ENCODE data around the gene ABAT.
"Not testable (repeated sequence)": the region's sequence is repeated elsewhere in the genome, so short reads cannot be mapped to it uniquely, and the experiment has no call there.

ABAT gene

DNA sequence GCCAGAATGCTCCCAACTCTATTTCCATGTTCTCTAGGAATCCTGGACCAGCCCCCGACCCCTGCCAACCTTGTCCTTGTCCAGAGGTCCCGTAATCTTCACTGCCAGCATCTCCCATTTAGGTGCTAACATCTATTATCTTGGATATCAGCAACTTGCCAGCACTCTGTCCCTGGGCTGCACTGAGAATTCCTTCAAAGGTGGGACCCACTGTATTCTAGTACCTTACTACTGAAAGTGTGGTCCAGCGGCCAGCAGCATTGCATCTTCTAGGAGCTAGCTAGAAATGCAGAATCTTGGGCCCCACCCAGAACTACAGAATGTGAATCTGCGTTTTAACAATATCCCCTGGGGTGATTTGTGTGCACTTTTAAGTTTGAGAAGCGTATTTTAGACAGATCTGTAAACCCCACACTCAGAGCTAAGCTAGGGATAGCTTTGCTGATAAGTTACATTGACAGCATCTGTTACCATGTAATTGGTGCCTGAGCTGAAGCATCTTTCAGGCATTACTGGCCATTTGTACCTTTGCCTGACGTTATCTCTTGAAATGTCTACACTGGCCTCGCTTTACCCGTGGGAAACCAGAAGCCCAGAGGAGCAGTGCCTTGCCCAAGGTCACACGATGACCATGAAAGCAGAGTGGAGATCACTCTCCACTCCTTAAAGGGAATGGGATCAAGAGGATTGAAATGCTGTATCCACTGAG, 8.3 kb downstream of the ABAT start:
- DNase-seq: no peak

- no peak for DNase-seq
Observed at GRCh38 chr16:8683640-8684039, 9.2 kb downstream of the ABAT start.

DNA sequence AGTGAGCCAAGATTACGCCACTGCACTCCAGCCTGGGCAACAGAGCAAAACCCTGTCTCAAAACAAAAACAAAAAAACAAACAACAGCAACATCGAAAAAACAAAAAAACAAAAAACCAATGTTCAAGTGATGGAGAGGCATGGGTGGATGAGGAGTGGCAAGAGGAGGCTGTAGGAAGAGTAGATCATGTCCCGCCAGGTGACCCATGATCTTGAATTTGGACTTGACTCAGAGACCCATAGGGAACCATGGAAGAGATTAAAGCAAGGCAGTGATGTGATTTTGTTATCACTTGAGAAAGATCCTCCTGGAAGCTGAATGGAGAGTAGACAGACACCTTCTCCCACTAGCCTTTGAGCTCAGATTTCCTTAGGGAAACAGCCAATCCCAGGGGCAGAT, 11.2 kb downstream of the ABAT start:
- no peak for DNase-seq

- no peak for DNase-seq
Observed at GRCh38 chr16:8686031-8686621, 11.7 kb downstream of the ABAT start.

- no peak for DNase-seq
Observed at GRCh38 chr16:8686879-8687278, 12.5 kb downstream of the ABAT start.

DNA sequence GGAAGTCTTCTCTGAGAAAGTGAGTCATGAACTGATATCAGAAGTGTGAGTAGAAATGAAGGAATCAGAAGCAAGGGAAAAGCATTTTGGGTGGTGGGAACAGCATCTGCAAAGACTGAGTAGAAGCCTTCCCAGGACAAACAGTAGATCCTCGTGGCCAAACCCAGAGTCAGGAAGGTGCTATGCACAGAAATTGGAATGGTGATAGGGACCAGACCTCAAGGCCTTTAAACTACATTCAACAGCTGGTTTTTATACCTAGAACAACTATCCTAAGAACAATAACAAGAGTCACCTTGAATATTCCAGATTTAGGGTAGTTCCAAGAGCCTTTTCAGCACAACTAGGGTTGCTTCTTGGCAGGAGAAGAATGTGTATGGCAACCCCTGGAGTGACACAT, 15.3 kb downstream of the ABAT start:
- no peak for DNase-seq

DNA sequence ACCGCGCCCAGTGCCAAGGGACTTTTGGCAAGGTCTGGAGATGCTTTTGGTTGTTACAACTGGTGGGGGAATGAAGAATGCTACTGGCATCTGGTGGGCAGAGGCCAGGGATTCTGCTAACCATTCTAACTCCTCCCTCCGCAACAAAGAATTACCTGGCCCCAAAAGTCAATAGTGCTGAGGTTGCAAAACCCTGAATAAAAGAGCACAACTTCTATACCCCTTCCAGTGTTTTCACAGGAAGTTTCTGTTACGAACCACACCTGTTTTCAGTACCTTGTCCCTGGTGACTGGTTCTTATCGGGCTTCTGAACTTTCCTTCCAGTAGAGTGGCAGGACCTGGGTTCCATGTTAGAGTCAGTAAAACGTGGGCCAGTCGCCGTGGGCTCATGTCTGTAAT, 17.3 kb downstream of the ABAT start:
- DNase-seq: no peak

GRCh38 chr16:8694795-8695728, 20.6 kb downstream of the ABAT start:
- DNase-seq: no peak

DNA sequence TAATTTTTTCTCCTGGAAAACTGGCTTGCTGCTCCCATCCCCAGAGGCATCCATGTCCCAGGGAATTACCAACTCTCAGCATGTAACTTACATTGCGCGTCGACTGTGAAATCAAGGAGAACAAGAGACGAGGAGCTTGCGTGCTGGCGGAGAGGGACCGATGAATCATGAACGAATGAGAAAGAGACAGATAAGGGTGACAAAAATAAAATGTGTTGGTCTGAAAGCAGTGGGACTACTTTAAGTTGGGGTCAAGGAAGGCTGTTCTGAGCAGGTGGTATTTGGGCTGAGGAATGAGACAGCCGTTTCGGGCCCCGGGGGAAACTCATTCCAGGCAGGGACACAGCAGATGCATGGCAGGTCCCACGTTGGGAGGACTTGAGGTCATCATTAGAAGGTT, 22.5 kb downstream of the ABAT start:
- no peak for DNase-seq

GRCh38 chr16:8697965-8698364, 23.5 kb downstream of the ABAT start:
- no peak for DNase-seq

DNA sequence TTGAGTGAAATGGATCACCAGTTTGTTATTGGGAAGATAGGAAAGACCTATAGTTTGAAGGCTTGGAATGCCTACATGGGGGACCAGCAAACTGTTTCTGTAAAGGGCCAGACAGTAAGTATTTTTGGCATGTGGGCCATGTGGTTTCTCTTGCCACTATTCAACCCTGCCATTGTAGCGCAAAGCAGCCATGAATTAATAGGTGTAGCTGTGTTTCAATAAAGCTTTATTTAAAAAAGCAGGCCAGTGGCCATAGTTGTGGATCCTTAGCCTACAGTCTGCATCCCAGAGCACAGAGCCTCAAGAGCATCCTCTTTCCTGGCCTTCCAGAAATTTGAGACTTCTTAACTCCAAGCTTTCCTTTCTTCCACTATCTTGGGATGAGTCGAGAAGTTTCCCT, 29.3 kb downstream of the ABAT start:
- no peak for DNase-seq

- no peak for DNase-seq
Observed at GRCh38 chr16:8704098-8704497, 29.7 kb downstream of the ABAT start.

DNA sequence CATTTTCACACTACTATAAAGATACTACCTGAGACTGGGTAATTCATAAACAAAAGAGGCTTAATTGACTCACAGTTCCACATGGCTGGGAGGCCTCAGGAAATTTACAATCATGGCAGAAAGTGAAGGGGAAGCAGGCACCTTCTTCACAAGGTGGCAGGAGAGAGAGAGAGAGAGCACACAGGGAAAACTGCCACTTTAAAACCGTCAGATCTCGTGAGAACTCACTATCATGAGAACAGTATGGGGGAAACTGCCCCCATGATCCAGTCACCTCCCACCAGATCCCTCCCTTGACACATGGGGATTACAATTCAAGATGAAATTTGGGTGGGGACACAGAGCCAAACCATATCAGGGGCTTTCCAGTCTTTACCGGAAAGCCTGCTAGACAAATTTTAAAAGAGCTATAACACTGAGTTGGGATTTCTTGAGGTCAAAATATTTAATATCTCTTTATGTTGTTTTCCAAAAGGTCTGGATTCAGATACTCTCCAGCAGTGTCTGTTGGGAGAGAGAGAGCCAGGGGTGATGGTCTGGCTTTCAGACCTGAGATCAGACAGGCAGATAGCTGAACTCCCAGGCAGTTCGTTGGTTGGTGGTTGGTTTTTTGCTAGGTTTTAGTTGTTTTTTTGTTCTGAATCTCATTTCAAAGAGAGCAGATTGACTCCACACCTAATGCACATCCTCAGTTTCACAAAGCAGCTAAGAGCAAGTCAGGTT, 30.8 kb downstream of the ABAT start:
- DNase-seq: not testable (repeated sequence)

DNA sequence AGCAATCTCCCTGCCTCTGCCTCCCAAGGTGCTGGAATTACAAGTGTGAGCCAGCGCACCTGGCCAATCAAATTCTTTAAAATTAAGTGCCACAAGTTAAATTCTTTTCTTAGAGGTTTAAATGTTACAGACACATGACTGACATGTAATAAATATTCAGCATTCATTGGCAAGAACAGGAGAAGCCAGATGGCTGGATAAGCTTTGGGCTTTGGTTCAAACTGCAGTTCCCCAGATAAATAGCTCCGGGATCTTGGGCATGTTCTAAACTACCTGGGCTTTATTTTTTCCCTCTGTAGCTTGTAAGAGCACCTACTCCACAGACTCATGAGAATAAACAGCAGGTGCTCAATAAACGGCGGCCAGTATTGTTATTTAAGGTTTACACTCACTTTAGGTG, 34.1 kb downstream of the ABAT start:
- DNase-seq: no peak

- DNase-seq: no peak
Observed at GRCh38 chr16:8712589-8713361, 38.4 kb downstream of the ABAT start.

DNA sequence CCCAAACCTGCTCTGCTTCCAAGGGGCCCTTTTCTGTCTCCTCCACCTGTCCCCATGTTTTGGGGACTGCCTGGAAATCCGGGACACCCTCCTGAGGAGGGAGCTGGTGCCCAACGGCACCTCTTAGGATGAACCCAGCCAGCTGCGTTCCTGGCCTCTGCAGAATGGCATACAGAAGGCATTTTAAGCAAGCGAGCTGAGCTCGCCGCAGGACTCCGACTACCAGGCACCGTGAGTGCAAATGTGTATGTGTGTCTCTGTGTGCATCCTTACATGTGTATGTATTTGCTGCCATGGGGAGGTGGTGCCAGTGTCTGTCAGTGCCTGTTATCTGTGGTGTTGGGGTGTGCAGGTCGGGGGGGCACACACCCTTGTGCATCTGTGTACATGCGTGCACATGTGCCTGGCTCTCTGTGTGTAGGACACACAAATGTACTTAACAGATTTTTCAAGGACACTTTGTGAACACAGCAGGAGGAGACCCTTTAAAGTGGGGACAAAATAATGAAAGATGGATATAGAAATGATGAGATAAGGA, 39.3 kb downstream of the ABAT start:
- no peak for DNase-seq

GRCh38 chr16:8714174-8714573, 39.8 kb downstream of the ABAT start:
- DNase-seq: no peak

DNA sequence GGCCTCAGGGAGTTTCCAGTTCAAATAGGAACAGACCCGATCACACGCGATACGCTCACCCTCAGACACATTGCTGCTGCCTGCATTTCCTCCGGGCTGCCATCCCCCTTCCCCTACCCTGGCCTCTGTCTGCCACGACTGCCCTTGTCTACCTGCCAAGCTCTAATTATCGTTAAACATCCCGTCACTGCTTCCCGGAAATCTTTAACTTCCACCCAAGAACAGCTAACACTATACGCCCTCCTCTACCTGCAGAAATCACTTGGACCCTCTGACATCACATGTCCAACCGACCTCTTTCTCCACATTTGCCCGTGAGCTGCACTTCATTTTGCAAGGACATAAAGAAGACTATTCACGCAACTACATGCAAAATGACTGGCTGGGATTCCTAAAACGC, 40.4 kb downstream of the ABAT start:
- no peak for DNase-seq

DNA sequence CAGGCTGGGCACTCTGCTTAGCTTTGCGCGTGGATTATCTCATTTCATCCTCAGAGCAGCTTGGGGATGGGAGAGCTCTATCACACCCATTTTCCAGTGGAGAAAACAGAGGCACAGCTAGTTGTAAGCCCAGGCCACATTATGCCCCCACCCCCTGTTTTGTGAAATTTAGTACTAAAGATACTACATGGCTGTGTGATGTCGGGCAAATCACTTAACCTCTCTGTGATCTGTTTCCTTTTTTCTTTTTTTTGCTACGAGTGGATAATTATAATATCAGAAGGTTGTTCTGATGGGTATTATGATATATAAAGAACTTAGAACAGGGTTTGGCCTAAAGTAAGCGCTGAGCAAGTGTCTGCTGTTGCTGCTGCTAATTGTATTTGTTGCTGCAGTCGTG, 41.6 kb downstream of the ABAT start:
- DNase-seq: no peak

- DNase-seq: peak; percentile 11 to 67
Observed at GRCh38 chr16:8716592-8716991, 42.2 kb downstream of the ABAT start.

DNA sequence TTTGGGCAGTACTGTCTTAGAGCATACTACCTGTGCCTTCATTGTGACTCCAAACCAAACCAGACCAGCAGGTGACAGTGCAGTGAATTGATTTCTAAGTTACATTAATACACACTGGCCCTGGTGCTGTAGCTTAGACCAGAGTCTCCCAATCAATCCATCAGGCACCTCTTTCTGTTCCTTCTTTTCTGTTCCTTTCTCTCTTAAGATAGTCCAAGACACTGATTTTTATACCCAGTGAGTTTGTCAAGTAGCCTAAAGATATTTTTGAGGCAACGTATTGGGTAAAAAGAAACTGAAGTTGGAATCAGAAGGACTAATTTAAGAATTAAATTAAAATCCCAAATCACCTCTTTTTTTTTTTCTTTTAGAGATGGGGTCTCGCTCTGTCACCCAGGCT, 43.1 kb downstream of the ABAT start:
- no peak for DNase-seq

DNA sequence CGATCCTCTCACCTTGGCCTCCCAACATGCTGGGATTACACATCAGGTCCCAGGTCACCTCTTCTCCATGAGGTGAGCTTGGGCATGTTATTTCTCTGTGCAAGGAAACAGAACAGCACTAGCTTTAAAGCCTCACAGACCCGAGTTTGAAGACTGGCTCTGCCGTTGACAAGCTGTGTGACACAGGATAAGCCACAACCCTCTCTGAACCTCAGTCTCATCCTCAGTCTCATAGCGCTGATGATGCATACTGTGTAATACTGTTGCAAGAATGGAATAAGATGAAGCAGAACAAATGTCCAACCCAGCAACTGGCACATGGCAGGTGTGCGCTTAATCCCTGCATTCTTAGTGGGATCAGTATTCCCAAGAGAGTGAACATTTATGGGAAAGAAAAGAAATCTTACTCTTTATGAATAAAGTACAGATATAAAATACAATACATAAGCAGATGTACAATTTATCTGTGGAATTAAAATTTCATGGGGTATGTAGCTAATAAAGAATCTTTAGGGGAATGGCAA, 43.5 kb downstream of the ABAT start:
- no peak for DNase-seq

Measured in NCI-H187 (cell line).